NCI-H1694 (cell line): ENCODE results near the gene AKAP13.
"Not testable (repeated sequence)": the region's sequence is repeated elsewhere in the genome, so short reads cannot be mapped to it uniquely, and the experiment has no call there.

Experiments used
- DNase-seq: peaks from one replicate; lab custom pipeline; 2025; lab: John Stamatoyannopoulos, UW

AKAP13 gene

GRCh38 chr15:85564686-85565085, 184.3 kb downstream of the AKAP13 start:
- no peak for DNase-seq

- DNase-seq, result no peak
These were observed 187.9 kb downstream of the AKAP13 start for GRCh38 chr15:85568261-85568808.

- no peak for DNase-seq
These were observed 189.9 kb downstream of the AKAP13 start for GRCh38 chr15:85570336-85570735.

- no peak for DNase-seq
These were observed 191.4 kb downstream of the AKAP13 start for GRCh38 chr15:85571780-85572179.

GRCh38 chr15:85576392-85576791, 196.0 kb downstream of the AKAP13 start:
- DNase-seq, result no peak

GRCh38 chr15:85578941-85579701, 198.7 kb downstream of the AKAP13 start:
- DNase-seq, result no peak

GRCh38 chr15:85579957-85580694, 199.7 kb downstream of the AKAP13 start:
- DNase-seq, result no peak

- no peak for DNase-seq
These were observed 200.5 kb downstream of the AKAP13 start for GRCh38 chr15:85580879-85581278.

- DNase-seq, result no peak
These were observed 201.1 kb downstream of the AKAP13 start for GRCh38 chr15:85581495-85581894.

- peak; percentile 76 for DNase-seq
These were observed 202.0 kb downstream of the AKAP13 start for GRCh38 chr15:85582131-85583079.

GRCh38 chr15:85583442-85583841, 203.0 kb downstream of the AKAP13 start:
- no peak for DNase-seq

- no peak for DNase-seq
These were observed 203.6 kb downstream of the AKAP13 start for GRCh38 chr15:85583923-85584390.

GRCh38 chr15:85584872-85585271, 204.5 kb downstream of the AKAP13 start:
- DNase-seq, result no peak

GRCh38 chr15:85586196-85586595, 205.8 kb downstream of the AKAP13 start:
- not testable (repeated sequence) for DNase-seq

GRCh38 chr15:85587707-85588411, 207.5 kb downstream of the AKAP13 start:
- no peak for DNase-seq

GRCh38 chr15:85588677-85589076, 208.3 kb downstream of the AKAP13 start:
- no peak for DNase-seq

GRCh38 chr15:85589851-85590250, 209.4 kb downstream of the AKAP13 start:
- DNase-seq, result no peak

- no peak for DNase-seq
These were observed 211.2 kb downstream of the AKAP13 start for GRCh38 chr15:85591622-85592021.

GRCh38 chr15:85592148-85592547, 211.7 kb downstream of the AKAP13 start:
- no peak for DNase-seq

- no peak for DNase-seq
These were observed 213.5 kb downstream of the AKAP13 start for GRCh38 chr15:85593809-85594445.
